ENCODE results near the gene DOCK4. TPM values are rescaled to one million over a fixed set of nuclear protein-coding genes. Genes with fewer than 3 reads are reported as not detected.

DOCK4 gene
- total RNA-seq, 4 donors from 2014 or later: 14.0 to 48.1 (median 30.9) TPM

- Histone ChIP-seq H3K4me1 (no peaks in the 10 kb centered on the region), H3K9me3 (no peaks in the 10 kb centered on the region), H3K4me3 (replicated peaks in 1 of 3) (no peak overlapping the region), H3K36me3 (no peaks in the 10 kb centered on the region), H3K27ac (no peak overlapping the region), H3K27me3 (no peaks in the 10 kb centered on the region)
- peak; percentile 60 to 94 (median 77) for TF ChIP-seq CTCF (IDR thresholded peaks at IDR 0.05)
- no peak for TF ChIP-seq POLR2A (IDR thresholded peaks at IDR 0.05)
- intact Hi-C loops (cut with DNase I): loop anchor here (10.0 kb wide), 1 partner anchor 1891 kb away; no protein-coding TSS in a partner anchor
- 50 to 51% methylated on average over 11 of the region's 11 CpGs for WGBS, 2 donors
- DNase-seq: peak; percentile 27 to 41
Observed at GRCh38 chr7:111735661-111736551, 470.3 kb downstream of the DOCK4 start.

- intact Hi-C loops (cut with DNase I): loop anchor here (10.0 kb wide), 1 partner anchor 1890 kb away; no protein-coding TSS in a partner anchor
- DNase-seq: no peak
- TF ChIP-seq CTCF (IDR thresholded peaks at IDR 0.05): no peak
- TF ChIP-seq POLR2A (IDR thresholded peaks at IDR 0.05): no peak
- no peak overlapping the region for H3K27ac ChIP-seq
- H3K9me3 ChIP-seq: no peaks in the 10 kb centered on the region
- H3K27me3 ChIP-seq: no peaks in the 10 kb centered on the region
- no peak overlapping the region for H3K4me3 ChIP-seq (replicated peaks in 1 of 3)
- 64 to 68% methylated on average over 4 of the region's 4 CpGs for WGBS, 2 donors
- no peaks in the 10 kb centered on the region for H3K36me3 ChIP-seq
- no peaks in the 10 kb centered on the region for H3K4me1 ChIP-seq
Observed at GRCh38 chr7:111734954-111735660, 471.1 kb downstream of the DOCK4 start.

GRCh38 chr7:111732923-111733322 is 473.3 kb downstream of the DOCK4 start:
- no peak overlapping the region for H3K4me3 ChIP-seq (replicated peaks in 1 of 3)
- no peak for TF ChIP-seq CTCF (IDR thresholded peaks at IDR 0.05)
- no peak for TF ChIP-seq POLR2A (IDR thresholded peaks at IDR 0.05)
- intact Hi-C loops (cut with DNase I): loop anchor here (10.0 kb wide), 1 partner anchor 1888 kb away; no protein-coding TSS in a partner anchor
- no peak overlapping the region for H3K27ac ChIP-seq
- H3K9me3 ChIP-seq: no peaks in the 10 kb centered on the region
- H3K27me3 ChIP-seq: no peaks in the 10 kb centered on the region
- DNase-seq: no peak
- 91 to 94% methylated on average over 4 of the region's 4 CpGs for WGBS, 2 donors
- H3K4me1 ChIP-seq: no peaks in the 10 kb centered on the region
- no peaks in the 10 kb centered on the region for H3K36me3 ChIP-seq

GRCh38 chr7:111730476-111731300 is 475.5 kb downstream of the DOCK4 start:
- 85 to 88% methylated on average over 13 of the region's 13 CpGs for WGBS, 2 donors
- no peak for DNase-seq
- intact Hi-C loops (cut with DNase I): loop anchor here (10.0 kb wide), 1 partner anchor 1886 kb away; no protein-coding TSS in a partner anchor

More at GRCh38 chr7:111730476-111731300, 475.5 kb downstream of the DOCK4 start:
- Histone ChIP-seq H3K9me3 (no peaks in the 10 kb centered on the region), H3K4me3 (replicated peaks in 1 of 3) (no peak overlapping the region), H3K36me3 (no peaks in the 10 kb centered on the region), H3K27ac (no peak overlapping the region), H3K27me3 (no peaks in the 10 kb centered on the region), H3K4me1 (no peaks in the 10 kb centered on the region)
- TF ChIP-seq CTCF (IDR thresholded peaks at IDR 0.05) (peak in 1 of 6 experiments; percentile 12), POLR2A (IDR thresholded peaks at IDR 0.05) (no peak)

Measured in thyroid gland (tissue), 4 donors.